Liver (tissue), 9 donors: ENCODE results near the gene OR51B4. TPM values are rescaled to one million over a fixed set of nuclear protein-coding genes. Genes with fewer than 3 reads are reported as not detected.

Source experiments
- DNase-seq: peaks from one replicate; pipeline ENCODE4 v3.0.0-alpha.2; 2017; ENCODE audit warnings: low spot score
- H3K27ac ChIP-seq, 2 donors: one replicate each; pipeline ENCODE4 v1.7.0; 2013; ENCODE audit warnings: inconsistent platforms in 2 of 2, low read length in 2 of 2, control low read depth in 1 of 2, low read depth in 1 of 2, mild to moderate bottlenecking in 1 of 2
- H3K27me3 ChIP-seq, 4 donors: one replicate each; pipeline versions ENCODE4 v1.6.1 to v1.7.0; 2013; ENCODE audit warnings: low read length in 3 of 4, inconsistent platforms in 1 of 4, mild to moderate bottlenecking in 1 of 4, moderate library complexity in 1 of 4; ENCODE audit not compliant: control insufficient read depth in 4 of 4, insufficient read depth in 4 of 4
- H3K36me3 ChIP-seq, 4 donors: one replicate each; pipeline versions ENCODE4 v1.6.1 to v1.7.0; 2013; ENCODE audit warnings: low read length in 3 of 4, mild to moderate bottlenecking in 3 of 4, low read depth in 1 of 4, moderate library complexity in 1 of 4; ENCODE audit not compliant: control insufficient read depth in 4 of 4, insufficient read depth in 3 of 4
- H3K4me1 ChIP-seq, 4 donors: one replicate each; pipeline versions ENCODE4 v1.6.1 to v1.7.0; 2013; ENCODE audit warnings: low read length in 3 of 4, mild to moderate bottlenecking in 3 of 4, moderate library complexity in 1 of 4; ENCODE audit not compliant: control insufficient read depth in 4 of 4, insufficient read depth in 4 of 4
- H3K4me3 ChIP-seq, 3 donors: one replicate each; pipeline versions ENCODE4 v1.6.1 to v1.7.0; 2013; ENCODE audit warnings: low read length in 3 of 3, control low read depth in 1 of 3, low read depth in 1 of 3, mild to moderate bottlenecking in 1 of 3
- H3K9ac ChIP-seq, 2 donors: one replicate each; pipeline ENCODE4 v1.7.0; 2013; ENCODE audit warnings: low read length in 2 of 2, mild to moderate bottlenecking in 2 of 2, moderate library complexity in 2 of 2, control low read depth in 1 of 2, low read depth in 1 of 2
- H3K9me3 ChIP-seq, 4 donors: one replicate each; pipeline versions ENCODE4 v1.6.1 to v1.7.0; 2013; ENCODE audit warnings: low read length in 3 of 4; ENCODE audit not compliant: control insufficient read depth in 4 of 4
- CTCF ChIP-seq: fragments of 150-350 bp; IDR thresholded peaks from 2 replicates; pipeline ENCODE4 v1.5.1; 2017; ENCODE audit warnings: improper control_type of control experiment, low read depth, low read length; ENCODE audit not compliant: missing input control
- EGR1 ChIP-seq, 2 donors: IDR thresholded peaks; 2 replicates each; pipeline ENCODE4 v1.6.1; 2016 to 2018; ENCODE audit warnings: antibody characterized with exemption in 2 of 2, low read depth in 2 of 2
- FOXA1 ChIP-seq: IDR thresholded peaks from 2 replicates; pipeline ENCODE4 v1.6.1; 2016; ENCODE audit warnings: antibody characterized with exemption
- FOXA2 ChIP-seq: IDR thresholded peaks from 2 replicates; pipeline ENCODE4 v1.6.1; 2016; ENCODE audit warnings: antibody characterized with exemption
- HNF4G ChIP-seq: IDR thresholded peaks from 2 replicates; pipeline ENCODE4 v1.6.1; 2016; ENCODE audit warnings: antibody characterized with exemption
- JUND ChIP-seq, 2 donors: IDR thresholded peaks; 2 replicates each; pipeline ENCODE4 v1.6.1; 2016; ENCODE audit warnings: antibody characterized with exemption in 2 of 2
- NR2F2 ChIP-seq: IDR thresholded peaks from 2 replicates; pipeline ENCODE4 v1.6.1; 2016; ENCODE audit warnings: antibody characterized with exemption
- RAD21 ChIP-seq, 2 donors: IDR thresholded peaks; 2 replicates each; pipeline ENCODE4 v1.6.1; 2016; ENCODE audit warnings: antibody characterized with exemption in 2 of 2, mild to moderate bottlenecking in 2 of 2
- RXRA ChIP-seq, 2 donors: IDR thresholded peaks; 2 replicates each; pipeline ENCODE4 v1.6.1; 2017 to 2018; ENCODE audit warnings: antibody characterized with exemption in 2 of 2, mild to moderate bottlenecking in 1 of 2
- SP1 ChIP-seq: IDR thresholded peaks from 2 replicates; pipeline ENCODE4 v1.6.1; 2018; ENCODE audit warnings: antibody characterized with exemption, mild to moderate bottlenecking
- TAF1 ChIP-seq: conservative IDR thresholded peaks from 2 replicates; pipeline ENCODE4 v1.6.1; 2016; ENCODE audit warnings: antibody characterized with exemption, mild to moderate bottlenecking
- YY1 ChIP-seq: IDR thresholded peaks from 2 replicates; pipeline ENCODE4 v1.6.1; 2016; ENCODE audit warnings: antibody characterized with exemption, mild to moderate bottlenecking
- WGBS: extraction: QIAGEN DNeasy Blood & Tissue Kit; methylation state at CpG from one replicate; pipeline ENCODE4 v1.1.7; 2013; 5-methylcytosine and 5-hydroxymethylcytosine counted together
- polyA plus RNA-seq, 2 donors: library from polyadenylated mRNA; stranded (reverse) in 1 of 2; unstranded in 1 of 2; fragments of 200-250 nt in 1 of 2; fragments of >200 nt in 1 of 2; fragmentation: Nextera tagmentation in 1 of 2; extraction: Ambion mirVana in 1 of 2; gene quantifications; one replicate each; pipeline versions ENCODE4 v1.2.1 to v1.2.3, GENCODE V29; 2013 to 2015
- total RNA-seq, 2 donors: library from RNA; depleted of rRNA; stranded (reverse); fragments of >200 nt; gene quantifications; one replicate each; pipeline ENCODE4 v1.2.3, GENCODE V29; 2014
- TF ChIP-seq, protein P1 (sequence below): IDR thresholded peaks from 2 replicates; pipeline ENCODE4 v1.6.1; 2016; ENCODE audit warnings: antibody characterized with exemption
- TF ChIP-seq, protein P2 (sequence below): IDR thresholded peaks from 2 replicates; pipeline ENCODE4 v1.6.1; 2016; ENCODE audit warnings: antibody characterized with exemption
- TF ChIP-seq, protein P3 (sequence below): IDR thresholded peaks from 2 replicates; pipeline ENCODE4 v1.6.1; 2016; ENCODE audit warnings: antibody characterized with exemption
- TF ChIP-seq, protein P4 (sequence below): IDR thresholded peaks from 2 replicates; pipeline ENCODE4 v1.6.1; 2016; ENCODE audit warnings: antibody characterized with exemption, mild to moderate bottlenecking
- donor health status: healthy.
- donor health status: healthy.
- donor health status: healthy.
- donor health status: healthy.
- donor health status: healthy.

The OR51B4 gene
- total and polyA plus RNA-seq, 4 donors: not detected

- no peak overlapping the region for H3K27ac ChIP-seq
- no peaks in the 10 kb centered on the region for H3K27me3 ChIP-seq
- no peaks in the 10 kb centered on the region for H3K4me1 ChIP-seq
- no peak overlapping the region for H3K9ac ChIP-seq
- H3K9me3 ChIP-seq: no peaks in the 10 kb centered on the region
- no peak overlapping the region for H3K4me3 ChIP-seq
- 78% methylated on average over 7 of the region's 7 CpGs for WGBS
- no peaks in the 10 kb centered on the region for H3K36me3 ChIP-seq
- TF ChIP-seq CTCF (no peak), EGR1 (IDR thresholded peaks at IDR 0.05; ENCODE audit: low read depth in 2 of 2) (no peak), FOXA2 (no peak), NR2F2 (no peak), RAD21 (IDR thresholded peaks at IDR 0.05) (no peak), HNF4G (no peak), TAF1 (no peak), SP1 (no peak), FOXA1 (no peak), JUND (IDR thresholded peaks at IDR 0.05) (no peak), YY1 (no peak), RXRA (IDR thresholded peaks at IDR 0.05) (no peak)
- TF ChIP-seq, protein P1, sequence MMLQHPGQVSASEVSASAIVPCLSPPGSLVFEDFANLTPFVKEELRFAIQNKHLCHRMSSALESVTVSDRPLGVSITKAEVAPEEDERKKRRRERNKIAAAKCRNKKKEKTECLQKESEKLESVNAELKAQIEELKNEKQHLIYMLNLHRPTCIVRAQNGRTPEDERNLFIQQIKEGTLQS: no peak
- TF ChIP-seq, protein P2, sequence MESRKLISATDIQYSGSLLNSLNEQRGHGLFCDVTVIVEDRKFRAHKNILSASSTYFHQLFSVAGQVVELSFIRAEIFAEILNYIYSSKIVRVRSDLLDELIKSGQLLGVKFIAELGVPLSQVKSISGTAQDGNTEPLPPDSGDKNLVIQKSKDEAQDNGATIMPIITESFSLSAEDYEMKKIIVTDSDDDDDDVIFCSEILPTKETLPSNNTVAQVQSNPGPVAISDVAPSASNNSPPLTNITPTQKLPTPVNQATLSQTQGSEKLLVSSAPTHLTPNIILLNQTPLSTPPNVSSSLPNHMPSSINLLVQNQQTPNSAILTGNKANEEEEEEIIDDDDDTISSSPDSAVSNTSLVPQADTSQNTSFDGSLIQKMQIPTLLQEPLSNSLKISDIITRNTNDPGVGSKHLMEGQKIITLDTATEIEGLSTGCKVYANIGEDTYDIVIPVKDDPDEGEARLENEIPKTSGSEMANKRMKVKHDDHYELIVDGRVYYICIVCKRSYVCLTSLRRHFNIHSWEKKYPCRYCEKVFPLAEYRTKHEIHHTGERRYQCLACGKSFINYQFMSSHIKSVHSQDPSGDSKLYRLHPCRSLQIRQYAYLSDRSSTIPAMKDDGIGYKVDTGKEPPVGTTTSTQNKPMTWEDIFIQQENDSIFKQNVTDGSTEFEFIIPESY: no peak
- TF ChIP-seq, protein P3, sequence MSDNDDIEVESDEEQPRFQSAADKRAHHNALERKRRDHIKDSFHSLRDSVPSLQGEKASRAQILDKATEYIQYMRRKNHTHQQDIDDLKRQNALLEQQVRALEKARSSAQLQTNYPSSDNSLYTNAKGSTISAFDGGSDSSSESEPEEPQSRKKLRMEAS: no peak
- TF ChIP-seq, protein P4, sequence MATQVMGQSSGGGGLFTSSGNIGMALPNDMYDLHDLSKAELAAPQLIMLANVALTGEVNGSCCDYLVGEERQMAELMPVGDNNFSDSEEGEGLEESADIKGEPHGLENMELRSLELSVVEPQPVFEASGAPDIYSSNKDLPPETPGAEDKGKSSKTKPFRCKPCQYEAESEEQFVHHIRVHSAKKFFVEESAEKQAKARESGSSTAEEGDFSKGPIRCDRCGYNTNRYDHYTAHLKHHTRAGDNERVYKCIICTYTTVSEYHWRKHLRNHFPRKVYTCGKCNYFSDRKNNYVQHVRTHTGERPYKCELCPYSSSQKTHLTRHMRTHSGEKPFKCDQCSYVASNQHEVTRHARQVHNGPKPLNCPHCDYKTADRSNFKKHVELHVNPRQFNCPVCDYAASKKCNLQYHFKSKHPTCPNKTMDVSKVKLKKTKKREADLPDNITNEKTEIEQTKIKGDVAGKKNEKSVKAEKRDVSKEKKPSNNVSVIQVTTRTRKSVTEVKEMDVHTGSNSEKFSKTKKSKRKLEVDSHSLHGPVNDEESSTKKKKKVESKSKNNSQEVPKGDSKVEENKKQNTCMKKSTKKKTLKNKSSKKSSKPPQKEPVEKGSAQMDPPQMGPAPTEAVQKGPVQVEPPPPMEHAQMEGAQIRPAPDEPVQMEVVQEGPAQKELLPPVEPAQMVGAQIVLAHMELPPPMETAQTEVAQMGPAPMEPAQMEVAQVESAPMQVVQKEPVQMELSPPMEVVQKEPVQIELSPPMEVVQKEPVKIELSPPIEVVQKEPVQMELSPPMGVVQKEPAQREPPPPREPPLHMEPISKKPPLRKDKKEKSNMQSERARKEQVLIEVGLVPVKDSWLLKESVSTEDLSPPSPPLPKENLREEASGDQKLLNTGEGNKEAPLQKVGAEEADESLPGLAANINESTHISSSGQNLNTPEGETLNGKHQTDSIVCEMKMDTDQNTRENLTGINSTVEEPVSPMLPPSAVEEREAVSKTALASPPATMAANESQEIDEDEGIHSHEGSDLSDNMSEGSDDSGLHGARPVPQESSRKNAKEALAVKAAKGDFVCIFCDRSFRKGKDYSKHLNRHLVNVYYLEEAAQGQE: no peak
- DNase-seq: peak; percentile 87
Observed at GRCh38 chr11:5288108-5288905, 13.4 kb downstream of the OR51B4 start.
